HEK293T (cell line): ENCODE data around the gene CTSH.

Experiments
- CTCF ChIA-PET: fragments of 350-600 bp; formaldehyde crosslinking; extraction: SDS; loops from one replicate; lab custom pipeline; 2021; ENCODE audit warnings: antibody characterized with exemption, inconsistent platforms; lab: Yijun Ruan, JAX
- POLR2A ChIA-PET: fragments of 350-600 bp; formaldehyde crosslinking; extraction: SDS; loops from one replicate; lab custom pipeline; 2020; ENCODE audit warnings: antibody characterized with exemption, inconsistent platforms; lab: Yijun Ruan, JAX
- DNase-seq: peaks from one replicate; pipeline ENCODE4 v3.0.0; 2012; ENCODE audit warnings: mixed read lengths; ENCODE audit errors: extremely low spot score
- ARNT ChIP-seq: fragments of 450-650 bp; IDR thresholded peaks from 2 replicates; pipeline ENCODE4 v1.6.1; 2017; ENCODE audit warnings: mild to moderate bottlenecking
- BHLHE40 ChIP-seq: fragments of 450-650 bp; IDR thresholded peaks from 2 replicates; pipeline ENCODE4 v1.6.1; 2016; ENCODE audit warnings: mild to moderate bottlenecking, moderate library complexity, borderline replicate concordance
- CTBP1 ChIP-seq: fragments of 450-650 bp; IDR thresholded peaks from 2 replicates; pipeline ENCODE4 v1.6.1; 2016; ENCODE audit warnings: borderline replicate concordance
- ELF4 ChIP-seq: fragments of 450-650 bp; IDR thresholded peaks from 2 replicates; pipeline ENCODE4 v1.6.1; 2017; ENCODE audit warnings: antibody characterized with exemption
- FOXA1 ChIP-seq: fragments of 450-650 bp; IDR thresholded peaks from 2 replicates; pipeline ENCODE4 v1.6.1; 2016; ENCODE audit warnings: mild to moderate bottlenecking
- FOXK2 ChIP-seq: fragments of 450-650 bp; IDR thresholded peaks from 2 replicates; pipeline ENCODE4 v1.6.1; 2016; ENCODE audit warnings: mild to moderate bottlenecking
- FOXM1 ChIP-seq: fragments of 450-650 bp; IDR thresholded peaks from 2 replicates; pipeline ENCODE4 v1.6.1; 2017; ENCODE audit warnings: mild to moderate bottlenecking, borderline replicate concordance
- HDGF ChIP-seq: fragments of 450-650 bp; IDR thresholded peaks from 2 replicates; pipeline ENCODE4 v1.6.1; 2017; ENCODE audit warnings: antibody characterized with exemption, borderline replicate concordance
- L3MBTL2 ChIP-seq: fragments of 450-650 bp; conservative IDR thresholded peaks from 2 replicates; pipeline ENCODE4 v1.6.1; 2016; ENCODE audit warnings: mild to moderate bottlenecking
- LEF1 ChIP-seq: fragments of 450-650 bp; IDR thresholded peaks from 2 replicates; pipeline ENCODE4 v1.6.1; 2017; ENCODE audit warnings: mild to moderate bottlenecking, borderline replicate concordance
- NFRKB ChIP-seq: fragments of 450-650 bp; IDR thresholded peaks from 2 replicates; pipeline ENCODE4 v1.6.1; 2016; ENCODE audit warnings: mild to moderate bottlenecking, moderate library complexity
- PKNOX1 ChIP-seq: fragments of 450-650 bp; IDR thresholded peaks from 2 replicates; pipeline ENCODE4 v1.6.1; 2016
- SP1 ChIP-seq: fragments of 450-650 bp; IDR thresholded peaks from 2 replicates; pipeline ENCODE4 v1.6.1; 2017
- SUZ12 ChIP-seq: fragments of 450-650 bp; IDR thresholded peaks from 2 replicates; pipeline ENCODE4 v1.6.1; 2016; ENCODE audit warnings: mild to moderate bottlenecking
- TARDBP ChIP-seq: fragments of 450-650 bp; IDR thresholded peaks from 2 replicates; pipeline ENCODE4 v1.6.1; 2016
- ZNF384 ChIP-seq: fragments of 450-650 bp; IDR thresholded peaks from 2 replicates; pipeline ENCODE4 v1.6.1; 2016

The CTSH gene

GRCh38 chr15:78889000-78889399 is 55.8 kb downstream of the CTSH start:
- POLR2A ChIA-PET = no interaction called here
- CTCF ChIA-PET = interaction anchor here (0.6 kb wide), 1 partner anchor 464 kb away, joined by 4 read pairs; no protein-coding TSS in a partner anchor
- no peak for TF ChIP-seq CTBP1
- DNase-seq = no peak

- DNase-seq = no peak
- POLR2A ChIA-PET = interaction anchor here (1.0 kb wide), 1 partner anchor 8 kb away, joined by 4 read pairs; no protein-coding TSS in a partner anchor
- TF ChIP-seq TARDBP (no peak), FOXM1 (no peak), FOXA1 (no peak), FOXK2 (no peak), BHLHE40 (no peak), ZNF384 (no peak), NFRKB (no peak), ARNT (no peak), SUZ12 (no peak), ELF4 (no peak), PKNOX1 (no peak), SP1 (no peak), CTBP1 (no peak), HDGF (no peak), LEF1 (no peak), L3MBTL2 (no peak)
- CTCF ChIA-PET = interaction anchor here (0.6 kb wide), 1 partner anchor 8 kb away, joined by 3 read pairs; no protein-coding TSS in a partner anchor
Measured at GRCh38 chr15:78881681-78882080, 63.2 kb downstream of the CTSH start.

GRCh38 chr15:78880813-78881212 is 64.0 kb downstream of the CTSH start:
- no peak for TF ChIP-seq ARNT
- no peak for TF ChIP-seq HDGF
- TF ChIP-seq L3MBTL2 = no peak
- no peak for TF ChIP-seq BHLHE40
- no peak for TF ChIP-seq FOXM1
- ChIA-PET POLR2A (interaction anchor here (0.9 kb wide), 1 partner anchor 9 kb away, joined by 3 read pairs; no protein-coding TSS in a partner anchor), CTCF (interaction anchor here (1.0 kb wide), 1 partner anchor 21 kb away, joined by 4 read pairs; no protein-coding TSS in a partner anchor)
- DNase-seq = no peak

GRCh38 chr15:78880242-78880533 is 64.7 kb downstream of the CTSH start:
- POLR2A ChIA-PET = interaction anchor here (0.9 kb wide), 1 partner anchor 8 kb away, joined by 3 read pairs; no protein-coding TSS in a partner anchor
- CTCF ChIA-PET = interaction anchor here (0.6 to 1.0 kb wide), 2 partner anchors 20 to 68 kb away, joined by 3 to 4 read pairs; no protein-coding TSS in a partner anchor
- TF ChIP-seq ARNT = no peak
- no peak for TF ChIP-seq PKNOX1
- no peak for TF ChIP-seq HDGF
- TF ChIP-seq FOXK2 = no peak
- no peak for TF ChIP-seq SP1
- TF ChIP-seq TARDBP = no peak
- no peak for TF ChIP-seq FOXM1
- TF ChIP-seq L3MBTL2 = no peak
- TF ChIP-seq FOXA1 = no peak
- no peak for TF ChIP-seq BHLHE40
- no peak for TF ChIP-seq ZNF384
- no peak for TF ChIP-seq ELF4
- no peak for TF ChIP-seq NFRKB
- no peak for TF ChIP-seq SUZ12
- no peak for TF ChIP-seq LEF1
- no peak for TF ChIP-seq CTBP1
- DNase-seq = no peak

DNA sequence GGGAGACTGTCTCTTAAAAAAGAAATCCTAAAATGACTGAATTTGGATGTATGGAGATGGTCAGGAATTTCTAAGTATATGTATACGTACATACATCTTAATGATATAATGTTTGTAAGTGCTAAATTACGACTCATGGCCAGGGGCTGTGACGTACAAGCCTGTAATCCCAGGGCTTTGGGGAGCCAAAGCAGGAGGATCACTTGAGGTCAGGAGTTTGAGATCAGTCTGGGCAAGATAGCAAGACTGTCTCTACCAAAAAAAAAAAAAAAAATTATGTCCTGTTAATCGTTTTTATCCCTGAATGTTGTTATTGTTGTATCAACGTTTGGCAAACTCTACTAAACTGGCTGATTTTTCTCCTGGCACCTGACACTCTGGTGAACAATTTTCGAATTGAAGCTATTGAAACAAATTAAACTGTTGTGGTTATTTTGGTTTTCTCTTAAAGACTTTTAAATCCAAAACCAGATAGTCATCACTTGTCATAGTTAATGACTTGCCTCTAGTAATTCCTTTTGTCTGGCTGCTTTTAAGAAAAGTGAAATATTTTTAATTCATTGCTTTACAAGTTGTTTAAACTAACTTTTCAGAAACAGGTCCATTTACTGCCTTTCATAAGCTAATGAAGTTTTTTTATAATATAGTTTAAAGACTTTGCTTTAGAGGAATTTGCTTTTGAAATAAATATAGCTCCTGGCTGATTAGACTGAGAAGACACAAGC is 65.2 kb downstream of the CTSH start:
- DNase-seq = no peak
- ChIA-PET POLR2A (interaction anchor here (0.9 kb wide), 1 partner anchor 8 kb away, joined by 3 read pairs; no protein-coding TSS in a partner anchor), CTCF (interaction anchor here (0.6 to 1.0 kb wide), 3 partner anchors 20 to 766 kb away, joined by 3 to 4 read pairs (median 4); no protein-coding TSS in a partner anchor)
- TF ChIP-seq NFRKB (no peak), FOXK2 (no peak), SUZ12 (no peak), BHLHE40 (no peak), SP1 (no peak), LEF1 (no peak), CTBP1 (no peak), PKNOX1 (no peak), FOXM1 (no peak), ZNF384 (no peak), FOXA1 (no peak), ARNT (no peak), L3MBTL2 (no peak), TARDBP (no peak), HDGF (no peak), ELF4 (no peak)

- no peak for TF ChIP-seq CTBP1
- no peak for TF ChIP-seq FOXK2
- TF ChIP-seq PKNOX1 = no peak
- TF ChIP-seq HDGF = no peak
- TF ChIP-seq L3MBTL2 = no peak
- TF ChIP-seq SP1 = no peak
- no peak for TF ChIP-seq ARNT
- no peak for TF ChIP-seq ZNF384
- no peak for TF ChIP-seq NFRKB
- TF ChIP-seq BHLHE40 = no peak
- no peak for TF ChIP-seq FOXM1
Measured at GRCh38 chr15:78878356-78878755, 66.5 kb downstream of the CTSH start.

More at GRCh38 chr15:78878356-78878755, 66.5 kb downstream of the CTSH start:
- ChIA-PET CTCF (interaction anchor here (0.6 kb wide), 2 partner anchors 22 to 204 kb away, joined by 3 to 6 read pairs; no protein-coding TSS in a partner anchor), POLR2A (no interaction called here)
- no peak for DNase-seq
